GM23248 (cell line): ENCODE measurements around the gene GSTM4.

ENCODE experiments used
- EZH2 ChIP-seq: fragments of 200-600 bp; sonication (generic); IDR thresholded peaks from 2 replicates; pipeline ENCODE4 v1.6.1; 2018; ENCODE audit warnings: antibody characterized with exemption, mild to moderate bottlenecking; ENCODE audit not compliant: insufficient read depth, poor library complexity, severe bottlenecking
- EZH2phosphoT487 ChIP-seq: fragments of 200-600 bp; sonication (generic); IDR thresholded peaks from 2 replicates; pipeline ENCODE4 v1.6.1; 2018; ENCODE audit warnings: antibody characterized with exemption, moderate library complexity, mild to moderate bottlenecking, low read depth; ENCODE audit not compliant: insufficient read depth

DNA sequence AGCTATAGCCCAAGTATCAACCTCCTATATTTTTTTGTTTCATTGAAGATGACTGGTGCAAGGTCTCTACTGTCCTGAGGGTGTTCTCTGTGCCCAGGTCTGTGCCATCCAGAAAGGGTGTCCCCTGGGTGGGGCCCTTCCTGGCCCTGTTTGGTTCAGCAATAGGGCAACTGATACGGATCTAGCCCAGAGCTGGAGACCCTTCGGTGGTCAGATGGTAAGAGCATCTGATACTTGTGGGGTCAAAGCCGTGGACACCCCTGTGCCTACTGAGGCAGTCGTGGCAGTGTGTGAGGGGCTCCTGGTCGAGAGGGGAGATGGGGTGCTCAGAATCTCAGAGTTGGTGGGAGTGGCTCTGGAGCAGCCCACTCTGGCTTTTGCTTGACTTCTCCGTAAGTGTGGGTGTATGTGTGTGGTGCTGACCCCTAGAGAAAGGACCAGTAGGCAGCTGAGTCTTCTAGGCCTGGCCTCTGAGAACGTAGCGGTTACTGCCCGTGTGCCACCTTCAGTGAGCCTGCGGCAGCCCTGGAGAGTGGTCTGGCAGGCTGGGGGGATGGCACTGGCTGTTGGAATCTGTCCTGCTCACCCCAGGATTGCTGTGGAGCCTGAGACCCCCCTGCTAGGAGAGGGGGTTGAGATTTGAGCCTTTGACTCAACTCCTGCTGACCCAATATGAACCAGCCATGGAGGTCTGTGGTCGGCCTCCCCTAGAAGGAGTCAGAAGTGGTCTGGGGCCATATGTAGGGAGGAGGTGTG, 33.6 kb upstream of the GSTM4 start:
- TF ChIP-seq EZH2, result no peak
- TF ChIP-seq EZH2phosphoT487, result no peak
